K562 (cell line): ENCODE measurements around the gene CD37. TPM values are rescaled to one million over a fixed set of nuclear protein-coding genes. Genes with fewer than 3 reads are reported as not detected.

Experiments used
- GTF2A2 ChIP-seq: IDR thresholded peaks from 2 replicates; pipeline ENCODE4 v1.6.1; 2016; ENCODE audit warnings: mild to moderate bottlenecking, missing genetic modification characterization, missing compliant biosample characterization
- KLF16 ChIP-seq: IDR thresholded peaks from 2 replicates; pipeline ENCODE4 v1.6.1; 2016; ENCODE audit warnings: antibody characterized with exemption
- RB1 ChIP-seq: fragments of 450-650 bp; IDR thresholded peaks from 2 replicates; pipeline ENCODE4 v1.6.1; 2017; ENCODE audit warnings: low read depth, mild to moderate bottlenecking
- RUNX1 ChIP-seq: sonication (generic); IDR thresholded peaks from 2 replicates; pipeline ENCODE4 v1.6.1; 2016; ENCODE audit warnings: antibody characterized with exemption, low read depth
- ZNF133 ChIP-seq: fragments of 250-450 bp; sonication (Bioruptor Pico); IDR thresholded peaks from 2 replicates; pipeline ENCODE4 v1.4.0; 2020; ENCODE audit warnings: mild to moderate bottlenecking
- ZNF274 ChIP-seq: IDR thresholded peaks from 2 replicates; pipeline ENCODE4 v1.6.1; 2011; ENCODE audit warnings: low read depth, mild to moderate bottlenecking, low read length, moderate library complexity, borderline replicate concordance
- ZNF436 ChIP-seq: fragments of 250-450, 450-650 bp; sonication (Bioruptor Pico); formaldehyde crosslinking; IDR thresholded peaks from 2 replicates; pipeline ENCODE4 v1.7.0; 2020; ENCODE audit warnings: mild to moderate bottlenecking
- polyA plus RNA-seq, 8 experiments: library from polyadenylated mRNA; depleted of rRNA in 4 of 8; stranded (reverse) in 5 of 8; unstranded in 3 of 8; fragments of >200 nt; fragmentation: Nextera tagmentation in 2 of 8; fragmentation: Illumina TruSeq in 1 of 8; extraction: Ambion mirVana in 2 of 8; extraction: Trizol in 1 of 8; gene quantifications; 2 replicates each; pipeline versions ENCODE4 v1.2.1 to v1.2.3, GENCODE V29; 2011 to 2014; ENCODE audit warnings: inconsistent platforms in 1 of 8, missing spikeins in 1 of 8
- total RNA-seq, 7 experiments: library from RNA; depleted of rRNA in 6 of 7; stranded (reverse); fragments of >200 nt in 6 of 7; fragmentation: Illumina TruSeq in 2 of 7; extraction: Trizol in 2 of 7; gene quantifications; 2 replicates each; pipeline versions ENCODE4 v1.2.1 to v1.2.3, GENCODE V29; 2011 to 2021; ENCODE audit warnings: low replicate concordance in 1 of 7
- TF ChIP-seq, protein P1 (sequence below), 2 experiments: fragments of 450-650 bp; formaldehyde crosslinking in 1 of 2; IDR thresholded peaks; 2 replicates each; pipeline versions ENCODE4 v1.4.0 to v1.6.1; 2014 to 2020; ENCODE audit warnings: mild to moderate bottlenecking in 2 of 2, borderline replicate concordance in 1 of 2, low read depth in 1 of 2
- TF ChIP-seq, protein P2 (sequence below): fragments of 150-350 bp; conservative IDR thresholded peaks from 2 replicates; pipeline ENCODE4 v1.6.1; 2014; ENCODE audit warnings: low read length
- TF ChIP-seq, protein P3 (sequence below): IDR thresholded peaks from 2 replicates; pipeline ENCODE4 v1.6.1; 2014; ENCODE audit warnings: antibody characterized with exemption
- TF ChIP-seq, protein P4 (sequence below): fragments of 450-650 bp; formaldehyde crosslinking; conservative IDR thresholded peaks from 2 replicates; pipeline ENCODE4 v1.4.0; 2022; ENCODE audit warnings: mild to moderate bottlenecking, missing genetic modification characterization
- TF ChIP-seq, protein P5 (sequence below), 2 experiments: fragments of 450-650 bp in 1 of 2; sonication (generic) in 1 of 2; formaldehyde crosslinking; conservative IDR thresholded peaks; 2 replicates each; pipeline versions ENCODE4 v1.4.0 to v1.8.1; 2020 to 2022; ENCODE audit warnings: mild to moderate bottlenecking in 1 of 2, missing genetic modification reagents in 1 of 2

Gene CD37
- total and polyA plus RNA-seq, 9 of the 15 experiments (the other 6 are each of a cell fraction or from before 2014, with no cell fraction given), result 2.5 to 19.0 (median 7.4) TPM

DNA sequence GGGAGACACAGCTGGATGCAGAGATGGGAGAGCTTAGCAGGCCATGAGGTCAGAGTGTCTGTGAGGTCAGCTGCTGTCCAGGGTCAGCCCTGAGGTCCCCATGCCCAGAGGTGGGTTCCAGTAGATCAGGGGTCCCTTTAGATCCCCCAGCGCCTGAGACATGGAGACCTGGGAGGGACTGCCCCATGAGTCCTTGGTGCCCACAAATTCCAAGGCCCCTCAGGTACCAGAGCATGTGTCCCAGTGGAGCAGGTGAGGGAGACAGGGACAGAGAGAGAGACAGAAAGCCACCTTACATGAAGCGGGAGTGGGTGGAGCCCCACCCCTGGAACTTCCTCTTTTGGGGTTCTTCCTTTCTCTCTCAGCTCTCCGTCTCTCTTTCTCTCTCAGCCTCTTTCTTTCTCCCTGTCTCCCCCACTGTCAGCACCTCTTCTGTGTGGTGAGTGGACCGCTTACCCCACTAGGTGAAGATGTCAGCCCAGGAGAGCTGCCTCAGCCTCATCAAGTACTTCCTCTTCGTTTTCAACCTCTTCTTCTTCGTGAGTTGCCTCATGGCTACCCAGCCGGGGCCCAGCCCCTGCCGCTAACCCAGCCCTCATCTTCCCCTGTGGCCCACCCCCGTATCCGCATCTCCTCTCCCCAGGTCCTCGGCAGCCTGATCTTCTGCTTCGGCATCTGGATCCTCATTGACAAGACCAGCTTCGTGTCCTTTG is at the start of gene CD37 (continued):
- TF ChIP-seq, protein P1, sequence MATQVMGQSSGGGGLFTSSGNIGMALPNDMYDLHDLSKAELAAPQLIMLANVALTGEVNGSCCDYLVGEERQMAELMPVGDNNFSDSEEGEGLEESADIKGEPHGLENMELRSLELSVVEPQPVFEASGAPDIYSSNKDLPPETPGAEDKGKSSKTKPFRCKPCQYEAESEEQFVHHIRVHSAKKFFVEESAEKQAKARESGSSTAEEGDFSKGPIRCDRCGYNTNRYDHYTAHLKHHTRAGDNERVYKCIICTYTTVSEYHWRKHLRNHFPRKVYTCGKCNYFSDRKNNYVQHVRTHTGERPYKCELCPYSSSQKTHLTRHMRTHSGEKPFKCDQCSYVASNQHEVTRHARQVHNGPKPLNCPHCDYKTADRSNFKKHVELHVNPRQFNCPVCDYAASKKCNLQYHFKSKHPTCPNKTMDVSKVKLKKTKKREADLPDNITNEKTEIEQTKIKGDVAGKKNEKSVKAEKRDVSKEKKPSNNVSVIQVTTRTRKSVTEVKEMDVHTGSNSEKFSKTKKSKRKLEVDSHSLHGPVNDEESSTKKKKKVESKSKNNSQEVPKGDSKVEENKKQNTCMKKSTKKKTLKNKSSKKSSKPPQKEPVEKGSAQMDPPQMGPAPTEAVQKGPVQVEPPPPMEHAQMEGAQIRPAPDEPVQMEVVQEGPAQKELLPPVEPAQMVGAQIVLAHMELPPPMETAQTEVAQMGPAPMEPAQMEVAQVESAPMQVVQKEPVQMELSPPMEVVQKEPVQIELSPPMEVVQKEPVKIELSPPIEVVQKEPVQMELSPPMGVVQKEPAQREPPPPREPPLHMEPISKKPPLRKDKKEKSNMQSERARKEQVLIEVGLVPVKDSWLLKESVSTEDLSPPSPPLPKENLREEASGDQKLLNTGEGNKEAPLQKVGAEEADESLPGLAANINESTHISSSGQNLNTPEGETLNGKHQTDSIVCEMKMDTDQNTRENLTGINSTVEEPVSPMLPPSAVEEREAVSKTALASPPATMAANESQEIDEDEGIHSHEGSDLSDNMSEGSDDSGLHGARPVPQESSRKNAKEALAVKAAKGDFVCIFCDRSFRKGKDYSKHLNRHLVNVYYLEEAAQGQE (IDR thresholded peaks at IDR 0.05; ENCODE audit: borderline replicate concordance), result peak; percentile 62
- TF ChIP-seq, protein P1 (CRISPR knock-in tag; IDR thresholded peaks at IDR 0.05; ENCODE audit: low read depth), result no peak
- TF ChIP-seq RUNX1 (no peak), ZNF274 (no peak), RB1 (no peak), ZNF436 (CRISPR knock-in tag) (no peak), KLF16 (no peak; the same call in 1 of the 2 replicates), GTF2A2 (tag) (no peak), ZNF133 (no peak)
- TF ChIP-seq, protein P2, sequence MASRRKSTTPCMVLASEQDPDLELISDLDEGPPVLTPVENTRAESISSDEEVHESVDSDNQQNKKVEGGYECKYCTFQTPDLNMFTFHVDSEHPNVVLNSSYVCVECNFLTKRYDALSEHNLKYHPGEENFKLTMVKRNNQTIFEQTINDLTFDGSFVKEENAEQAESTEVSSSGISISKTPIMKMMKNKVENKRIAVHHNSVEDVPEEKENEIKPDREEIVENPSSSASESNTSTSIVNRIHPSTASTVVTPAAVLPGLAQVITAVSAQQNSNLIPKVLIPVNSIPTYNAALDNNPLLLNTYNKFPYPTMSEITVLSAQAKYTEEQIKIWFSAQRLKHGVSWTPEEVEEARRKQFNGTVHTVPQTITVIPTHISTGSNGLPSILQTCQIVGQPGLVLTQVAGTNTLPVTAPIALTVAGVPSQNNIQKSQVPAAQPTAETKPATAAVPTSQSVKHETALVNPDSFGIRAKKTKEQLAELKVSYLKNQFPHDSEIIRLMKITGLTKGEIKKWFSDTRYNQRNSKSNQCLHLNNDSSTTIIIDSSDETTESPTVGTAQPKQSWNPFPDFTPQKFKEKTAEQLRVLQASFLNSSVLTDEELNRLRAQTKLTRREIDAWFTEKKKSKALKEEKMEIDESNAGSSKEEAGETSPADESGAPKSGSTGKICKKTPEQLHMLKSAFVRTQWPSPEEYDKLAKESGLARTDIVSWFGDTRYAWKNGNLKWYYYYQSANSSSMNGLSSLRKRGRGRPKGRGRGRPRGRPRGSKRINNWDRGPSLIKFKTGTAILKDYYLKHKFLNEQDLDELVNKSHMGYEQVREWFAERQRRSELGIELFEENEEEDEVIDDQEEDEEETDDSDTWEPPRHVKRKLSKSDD, result no peak
- TF ChIP-seq, protein P3, sequence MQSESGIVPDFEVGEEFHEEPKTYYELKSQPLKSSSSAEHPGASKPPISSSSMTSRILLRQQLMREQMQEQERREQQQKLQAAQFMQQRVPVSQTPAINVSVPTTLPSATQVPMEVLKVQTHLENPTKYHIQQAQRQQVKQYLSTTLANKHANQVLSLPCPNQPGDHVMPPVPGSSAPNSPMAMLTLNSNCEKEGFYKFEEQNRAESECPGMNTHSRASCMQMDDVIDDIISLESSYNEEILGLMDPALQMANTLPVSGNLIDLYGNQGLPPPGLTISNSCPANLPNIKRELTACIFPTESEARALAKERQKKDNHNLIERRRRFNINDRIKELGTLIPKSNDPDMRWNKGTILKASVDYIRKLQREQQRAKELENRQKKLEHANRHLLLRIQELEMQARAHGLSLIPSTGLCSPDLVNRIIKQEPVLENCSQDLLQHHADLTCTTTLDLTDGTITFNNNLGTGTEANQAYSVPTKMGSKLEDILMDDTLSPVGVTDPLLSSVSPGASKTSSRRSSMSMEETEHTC, result no peak
- TF ChIP-seq, protein P4, sequence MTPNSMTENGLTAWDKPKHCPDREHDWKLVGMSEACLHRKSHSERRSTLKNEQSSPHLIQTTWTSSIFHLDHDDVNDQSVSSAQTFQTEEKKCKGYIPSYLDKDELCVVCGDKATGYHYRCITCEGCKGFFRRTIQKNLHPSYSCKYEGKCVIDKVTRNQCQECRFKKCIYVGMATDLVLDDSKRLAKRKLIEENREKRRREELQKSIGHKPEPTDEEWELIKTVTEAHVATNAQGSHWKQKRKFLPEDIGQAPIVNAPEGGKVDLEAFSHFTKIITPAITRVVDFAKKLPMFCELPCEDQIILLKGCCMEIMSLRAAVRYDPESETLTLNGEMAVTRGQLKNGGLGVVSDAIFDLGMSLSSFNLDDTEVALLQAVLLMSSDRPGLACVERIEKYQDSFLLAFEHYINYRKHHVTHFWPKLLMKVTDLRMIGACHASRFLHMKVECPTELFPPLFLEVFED (CRISPR knock-in tag), result no peak
- TF ChIP-seq, protein P5, sequence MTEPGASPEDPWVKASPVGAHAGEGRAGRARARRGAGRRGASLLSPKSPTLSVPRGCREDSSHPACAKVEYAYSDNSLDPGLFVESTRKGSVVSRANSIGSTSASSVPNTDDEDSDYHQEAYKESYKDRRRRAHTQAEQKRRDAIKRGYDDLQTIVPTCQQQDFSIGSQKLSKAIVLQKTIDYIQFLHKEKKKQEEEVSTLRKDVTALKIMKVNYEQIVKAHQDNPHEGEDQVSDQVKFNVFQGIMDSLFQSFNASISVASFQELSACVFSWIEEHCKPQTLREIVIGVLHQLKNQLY (CRISPR knock-in tag; conservative IDR thresholded peaks at IDR 0.05), result no peak
